Measurements from ENCODE around the gene DPM3. TPM values are rescaled to one million over a fixed set of nuclear protein-coding genes. Genes with fewer than 3 reads are reported as not detected.
"Not testable (repeated sequence)": the region's sequence is repeated elsewhere in the genome, so short reads cannot be mapped to it uniquely, and the experiment has no call there.

DPM3 gene
- total RNA-seq, 1 donor from 2014 or later, result 12.0 TPM

DNA sequence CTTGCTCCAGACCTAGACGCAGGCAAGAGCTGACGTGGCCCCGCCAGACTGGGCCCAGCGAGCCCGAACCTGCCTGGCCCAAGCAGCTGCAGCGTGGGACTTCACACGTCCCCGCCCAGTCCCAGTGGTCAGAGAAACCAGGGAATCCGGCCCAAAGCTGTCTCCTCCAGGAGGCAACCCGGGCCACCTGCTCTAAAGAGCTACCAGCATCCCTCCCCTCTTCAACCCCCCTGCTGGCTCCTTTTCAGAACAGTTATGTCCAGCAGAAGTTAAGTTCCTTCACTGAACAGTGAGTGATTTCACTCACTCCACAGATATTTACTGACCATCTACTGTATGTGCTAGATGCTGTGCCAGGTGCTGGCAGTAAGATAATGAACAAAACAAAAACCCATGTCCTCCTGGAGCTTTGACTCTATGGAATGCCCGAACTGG lies 14.8 kb downstream of the DPM3 start:
- DNase-seq, result no peak

DNA sequence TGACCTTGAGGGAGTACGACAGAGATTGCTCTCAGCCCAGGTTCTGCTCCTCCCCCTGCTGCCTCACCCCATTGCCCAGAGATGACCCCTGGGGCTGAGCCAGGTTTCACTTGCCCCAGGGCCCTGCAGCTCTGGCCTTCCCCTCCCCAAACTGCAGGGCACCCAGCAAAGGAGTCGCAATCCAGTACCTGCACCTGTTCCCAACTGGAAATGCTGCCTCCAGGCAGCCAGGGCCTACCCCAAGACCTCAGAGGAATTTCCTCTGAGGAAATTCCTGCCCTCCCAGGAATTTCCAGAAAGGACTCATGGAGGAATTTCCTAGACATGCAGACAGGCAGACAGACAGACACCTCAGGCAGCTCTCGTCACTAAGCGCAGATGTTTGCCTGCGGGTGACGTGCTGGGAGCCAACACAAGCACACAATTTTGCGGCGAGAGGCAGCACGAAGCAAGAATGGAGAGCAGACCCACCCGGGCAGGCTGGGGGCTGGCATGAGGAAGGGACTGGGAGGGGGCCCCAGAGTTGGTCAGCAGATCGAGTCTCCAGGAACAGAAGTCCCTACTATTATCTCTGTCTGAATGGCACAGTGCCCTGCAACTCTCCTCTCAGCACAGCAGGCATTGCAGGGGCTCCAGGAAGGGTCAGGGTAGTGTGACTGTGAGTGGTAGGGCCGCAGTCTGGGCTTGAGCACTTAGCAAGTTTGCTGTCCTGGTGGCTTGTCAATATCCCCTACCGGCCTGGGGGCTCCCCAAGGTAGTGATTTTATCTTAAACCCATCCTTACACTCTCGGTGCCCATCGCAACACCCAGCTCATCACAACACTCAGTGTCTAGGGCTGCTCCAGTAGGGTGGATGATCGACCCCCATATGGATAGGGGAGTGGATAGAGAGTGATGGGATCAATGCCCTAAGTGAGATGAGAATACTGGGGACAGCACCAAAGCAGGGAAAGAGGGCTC lies 15.5 kb downstream of the DPM3 start:
- DNase-seq, result no peak

DNA sequence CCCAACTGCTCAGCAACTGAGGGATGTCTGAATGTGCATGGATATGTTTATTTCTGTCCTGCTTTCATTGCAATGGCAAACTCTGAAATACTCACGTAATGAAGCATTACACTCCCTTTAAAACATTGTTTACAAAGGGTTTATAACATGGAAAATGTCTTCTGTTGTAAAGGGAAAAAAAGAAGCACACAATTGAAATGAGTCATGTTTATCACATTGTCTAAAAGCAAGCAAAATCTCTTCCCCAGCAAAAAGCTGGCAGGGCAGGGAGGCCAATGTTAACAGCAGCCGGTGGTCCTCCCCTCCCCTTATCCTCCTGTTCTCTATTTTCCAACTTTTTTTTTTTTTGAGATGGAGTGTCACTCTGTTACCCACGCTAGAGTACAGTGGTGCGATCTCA lies 16.5 kb downstream of the DPM3 start:
- DNase-seq, result no peak

DNA sequence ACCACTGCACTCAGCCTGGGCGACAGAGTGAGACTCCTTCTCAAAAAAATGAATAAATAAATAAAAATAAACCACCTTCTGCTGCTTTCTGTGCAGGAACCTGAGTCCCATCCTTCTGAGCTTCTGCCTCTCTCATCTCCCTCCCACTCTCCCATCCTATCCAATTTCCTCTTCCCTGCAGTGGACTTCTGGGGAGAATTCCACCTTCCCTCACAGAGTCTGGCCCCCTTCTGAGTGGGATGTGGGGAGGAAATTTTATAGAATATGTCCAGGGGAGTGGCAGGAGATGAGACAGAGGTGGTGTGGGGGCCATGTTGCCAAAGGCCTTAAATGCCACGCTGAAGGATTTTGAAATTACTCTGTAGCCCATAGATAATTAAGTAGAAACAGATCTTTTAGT lies 18.0 kb downstream of the DPM3 start:
- DNase-seq, result no peak

DNA sequence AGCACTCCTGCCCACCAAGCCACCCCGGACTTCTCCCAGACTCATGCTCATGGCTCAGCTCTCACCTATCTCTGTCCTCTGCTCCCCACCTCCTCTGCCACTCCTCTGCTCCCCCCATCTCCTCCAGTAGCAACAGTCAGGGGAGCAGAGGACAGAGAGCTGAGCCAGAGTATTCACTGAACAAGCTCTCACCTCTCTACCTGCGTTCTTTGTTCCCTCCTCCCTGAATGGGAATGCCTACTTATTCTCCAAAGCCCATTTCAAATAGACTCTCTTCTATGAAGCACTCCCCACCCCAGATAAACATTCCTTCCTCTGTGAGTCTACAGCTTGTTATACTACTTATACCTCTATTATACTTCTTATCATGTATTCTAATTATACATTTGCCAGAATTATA lies 19.1 kb downstream of the DPM3 start:
- no peak for DNase-seq

DNA sequence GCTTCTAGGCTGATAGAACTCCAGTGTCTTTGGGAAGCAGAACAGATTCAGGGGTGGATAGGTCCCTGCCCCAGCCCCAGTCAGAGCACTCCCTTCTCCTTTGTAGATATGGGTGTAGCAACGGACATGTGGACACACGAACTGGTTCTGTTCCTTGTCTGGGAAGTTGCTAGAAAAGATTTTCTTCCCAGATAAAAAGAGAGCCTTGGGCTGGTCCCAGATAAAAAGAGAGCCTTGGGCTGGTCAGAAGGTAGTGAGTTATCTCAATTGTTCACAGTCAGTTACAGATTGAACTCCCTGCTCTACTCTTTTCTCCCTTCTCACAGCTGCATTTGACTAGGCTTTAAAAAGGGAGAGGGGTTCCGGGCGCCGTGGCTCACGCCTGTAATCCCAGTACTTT lies 20.1 kb downstream of the DPM3 start:
- DNase-seq, result no peak

DNA sequence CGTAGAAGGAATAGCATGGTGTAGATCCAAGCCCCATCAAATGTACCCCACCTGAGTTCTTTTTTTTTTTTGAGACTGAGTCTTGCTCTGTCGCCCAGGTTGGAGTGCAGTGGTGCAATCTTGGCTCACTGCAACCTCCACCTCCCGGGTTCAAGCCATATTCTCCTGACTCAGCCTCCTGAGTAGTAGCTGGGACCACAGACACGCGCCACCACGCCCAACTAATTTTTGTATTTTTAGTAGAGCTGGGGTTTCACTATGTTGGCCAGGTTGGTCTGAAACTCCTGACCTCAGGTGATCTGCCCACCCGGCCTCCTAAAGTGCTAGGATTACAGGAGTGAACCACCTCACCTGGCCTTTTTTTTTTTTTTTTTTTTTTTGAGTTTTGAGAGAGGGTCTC lies 22.2 kb downstream of the DPM3 start:
- DNase-seq, result not testable (repeated sequence)

DNA sequence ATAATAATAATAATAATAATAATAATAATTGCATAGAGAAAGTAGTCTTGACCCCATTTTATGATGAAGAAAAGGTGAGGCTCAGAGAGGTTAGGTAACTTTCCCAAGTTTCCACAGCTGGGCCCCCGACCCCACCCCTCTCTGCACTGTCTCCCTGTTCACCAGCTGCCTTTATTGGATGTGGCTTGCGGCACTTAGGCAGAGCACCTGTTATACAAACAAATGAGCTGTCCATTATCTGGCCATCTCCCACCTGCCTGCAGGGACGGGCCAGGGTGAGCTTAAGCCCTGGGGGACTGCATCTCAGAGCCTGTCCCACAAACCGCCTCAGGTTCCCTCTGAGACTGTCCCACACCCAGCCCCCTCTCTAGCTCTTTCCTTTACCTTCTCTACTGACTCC lies 22.7 kb downstream of the DPM3 start:
- no peak for DNase-seq

DNA sequence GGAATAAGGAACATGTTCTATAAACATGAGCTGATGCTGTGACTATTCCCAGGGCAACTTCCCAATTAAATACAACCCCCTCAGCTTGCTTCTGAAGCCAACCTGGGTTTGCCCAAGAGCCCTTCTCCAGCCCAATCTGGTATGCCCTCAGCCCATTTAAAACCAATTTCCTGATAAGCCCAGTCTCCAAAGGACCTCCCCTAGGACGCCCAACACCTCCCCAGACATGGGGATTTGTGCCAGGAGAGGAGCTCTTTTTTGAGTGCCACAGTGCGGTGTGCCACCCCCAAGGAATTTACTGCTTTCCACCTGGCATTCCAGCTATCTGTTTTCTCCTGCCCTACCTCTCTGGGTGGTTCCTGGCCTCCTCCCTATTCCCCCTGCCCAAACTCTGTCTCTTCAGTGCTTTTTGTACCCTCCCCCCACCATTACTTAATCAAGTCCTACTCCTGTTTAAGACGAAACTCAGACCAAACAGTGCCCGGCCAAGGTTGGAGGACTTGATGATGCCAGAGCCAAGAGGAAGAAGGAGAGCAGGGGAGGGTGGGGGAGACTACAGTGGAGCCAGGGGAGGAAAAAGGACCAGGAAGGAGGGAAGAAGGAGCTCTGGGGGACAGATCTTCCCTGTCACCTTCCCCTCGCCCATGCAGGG lies 24.1 kb downstream of the DPM3 start:
- DNase-seq, result no peak

DNA sequence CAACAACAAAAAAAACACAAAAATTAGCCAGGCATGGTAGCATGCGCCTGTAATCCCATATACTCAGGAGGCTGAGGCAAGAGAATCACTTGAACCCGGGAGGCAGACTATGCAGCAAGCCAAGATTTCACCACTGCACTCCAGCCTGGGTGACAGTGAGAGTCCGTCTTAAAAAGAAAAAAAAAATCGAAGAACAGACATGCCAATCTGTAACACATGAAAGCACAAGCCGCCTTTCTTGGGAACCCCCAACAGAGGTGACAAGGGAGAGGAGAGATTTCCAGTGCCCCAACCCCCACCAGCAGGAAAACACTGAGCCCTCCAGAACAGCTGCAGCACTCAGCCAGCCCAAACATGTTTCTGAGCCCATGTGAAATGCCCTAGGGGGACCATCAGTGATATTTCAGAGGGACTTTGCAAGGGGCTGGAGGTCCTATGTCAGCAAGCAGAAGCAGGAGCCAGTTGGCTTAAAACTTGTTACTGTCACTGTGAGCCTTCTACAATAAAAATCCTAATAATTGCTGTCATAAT lies 26.8 kb downstream of the DPM3 start:
- DNase-seq, result no peak

DNA sequence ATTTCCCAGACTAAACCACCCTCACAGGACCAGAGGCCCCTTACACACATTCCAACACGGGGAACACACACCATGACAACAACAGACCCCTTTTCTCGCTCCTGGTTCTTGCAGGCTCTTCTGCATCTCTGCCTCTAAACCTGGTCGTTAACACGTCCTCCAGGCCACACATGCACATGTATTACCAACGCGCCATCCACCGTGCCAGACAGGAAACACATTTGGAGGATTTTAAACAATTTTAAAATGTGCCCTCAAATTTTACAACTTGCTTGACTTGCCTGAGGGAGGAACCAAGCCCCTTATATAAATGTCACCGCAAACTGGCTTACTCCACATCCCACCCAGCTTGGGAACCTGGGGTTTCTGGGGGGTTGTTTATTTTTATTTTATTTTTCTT lies 29.5 kb downstream of the DPM3 start:
- DNase-seq, result no peak

DNA sequence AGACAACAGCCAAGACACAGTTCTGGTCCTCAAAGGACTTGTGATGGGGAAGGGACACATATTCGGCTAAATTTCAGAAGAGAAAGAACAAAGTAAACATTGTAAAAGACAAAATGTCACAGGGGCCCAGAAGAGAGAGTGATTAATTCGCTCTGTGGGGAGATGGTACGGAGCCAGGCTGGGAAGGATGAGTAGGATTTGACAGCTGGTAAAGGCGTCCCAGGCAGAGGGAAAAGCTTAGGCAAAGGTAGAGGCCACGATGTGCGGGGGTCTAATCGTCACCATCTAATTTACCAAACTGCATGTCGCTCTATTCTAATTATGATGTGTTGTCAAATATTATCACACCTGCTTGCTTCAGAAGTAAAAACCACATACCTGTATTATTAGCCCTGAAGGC lies 29.9 kb downstream of the DPM3 start:
- DNase-seq, result no peak

DNA sequence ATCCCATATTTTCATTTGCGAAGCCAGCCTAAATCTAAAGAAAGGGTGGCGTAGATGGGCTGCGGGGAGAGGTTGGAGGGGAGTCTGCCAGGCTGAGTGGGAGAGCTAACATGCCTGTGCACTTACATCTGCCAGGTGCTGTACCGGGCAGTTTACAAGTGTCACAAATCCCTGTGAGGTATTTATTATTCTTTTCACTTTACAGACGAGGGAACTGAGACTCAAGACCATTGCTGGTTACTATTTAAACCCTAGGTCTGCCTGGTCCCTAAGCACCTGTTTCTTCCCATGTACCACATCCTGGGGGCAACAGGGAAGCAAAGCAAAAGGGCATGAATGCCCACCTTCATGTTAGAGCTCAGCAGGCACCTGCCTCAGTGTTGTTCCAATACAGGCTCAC lies 32.0 kb downstream of the DPM3 start:
- DNase-seq, result no peak

DNA sequence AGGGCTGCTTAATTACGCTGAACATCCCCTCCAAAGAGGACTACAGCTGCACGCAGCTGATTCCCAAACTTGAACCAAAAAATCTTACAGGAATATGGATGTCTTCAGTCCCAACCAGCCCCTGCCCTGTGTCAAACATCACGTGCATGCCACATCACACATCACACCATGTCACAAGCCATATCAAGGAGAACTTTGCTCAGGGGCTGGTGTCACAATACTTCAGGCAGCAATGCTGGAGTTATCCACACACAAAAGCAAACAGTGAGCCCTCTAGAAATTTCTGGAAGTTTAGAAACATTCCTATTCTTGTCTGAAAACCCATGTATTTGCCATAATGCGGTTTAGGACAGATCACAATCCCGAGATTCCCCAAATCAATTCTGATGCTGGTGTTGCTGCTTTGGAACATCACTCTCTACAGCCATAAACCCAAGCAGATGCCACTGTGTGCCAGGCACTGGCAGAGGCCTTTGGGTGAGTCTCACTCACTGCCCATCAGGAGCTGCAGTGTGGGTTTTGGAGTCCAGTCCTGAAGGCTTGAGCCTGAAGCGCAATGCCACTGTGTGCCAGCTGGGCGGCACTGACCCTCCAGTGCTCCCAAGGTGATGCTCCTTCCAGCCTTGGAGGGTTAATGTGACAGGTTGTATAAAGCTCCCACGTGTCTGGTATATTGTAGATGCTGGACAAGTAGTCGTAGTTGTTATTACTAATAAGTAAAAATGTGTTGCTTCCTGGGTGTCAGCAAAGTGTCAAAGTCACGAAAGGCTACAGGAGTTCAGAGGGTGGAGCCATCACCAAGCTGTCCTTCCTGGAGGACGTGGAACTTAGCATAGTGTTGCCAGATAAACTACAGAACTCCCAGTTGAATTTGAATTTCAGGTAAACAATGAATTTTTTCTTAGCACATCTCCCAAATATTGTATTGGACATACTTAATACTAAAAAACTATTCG lies 32.7 kb downstream of the DPM3 start:
- DNase-seq, result no peak

DNA sequence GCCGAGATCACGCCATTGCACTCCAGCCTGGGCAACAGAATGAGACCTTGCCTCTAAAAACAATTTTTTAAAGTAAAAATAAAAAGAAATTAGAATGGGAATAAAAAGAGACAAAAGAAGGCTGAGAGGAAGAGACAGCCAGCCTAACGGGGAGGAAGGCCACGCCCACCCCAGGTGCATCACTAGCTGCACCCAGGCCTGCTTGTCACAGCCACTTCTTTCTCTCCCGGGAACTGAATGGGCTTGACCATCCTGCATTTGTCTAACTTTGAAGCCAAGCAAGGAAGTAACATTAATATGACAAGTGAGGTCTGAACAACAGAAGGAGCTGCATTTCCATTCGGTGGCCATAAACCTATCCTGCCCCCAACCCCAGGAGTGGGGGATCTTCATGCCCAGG lies 33.5 kb downstream of the DPM3 start:
- no peak for DNase-seq

DNA sequence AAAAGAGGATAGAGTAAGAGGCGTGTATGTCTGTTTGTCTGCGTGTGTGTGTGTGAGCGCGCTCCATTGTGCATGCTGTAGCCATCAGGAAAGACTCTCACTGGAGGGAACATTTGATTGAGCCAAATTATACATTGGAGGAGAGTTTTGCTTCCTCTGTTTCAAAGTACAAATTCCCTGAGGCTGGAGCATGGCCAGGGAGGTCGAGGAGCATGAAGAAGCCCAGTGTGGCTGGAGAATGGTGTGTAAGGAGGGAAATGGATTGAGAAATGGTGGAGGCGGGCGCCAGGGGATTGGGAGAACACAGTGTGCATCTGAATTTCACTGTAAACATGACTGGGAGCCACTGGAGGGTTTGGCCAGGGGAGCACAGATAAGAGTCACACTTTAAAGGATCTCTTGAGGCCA lies 34.7 kb downstream of the DPM3 start:
- DNase-seq, result no peak

DNA sequence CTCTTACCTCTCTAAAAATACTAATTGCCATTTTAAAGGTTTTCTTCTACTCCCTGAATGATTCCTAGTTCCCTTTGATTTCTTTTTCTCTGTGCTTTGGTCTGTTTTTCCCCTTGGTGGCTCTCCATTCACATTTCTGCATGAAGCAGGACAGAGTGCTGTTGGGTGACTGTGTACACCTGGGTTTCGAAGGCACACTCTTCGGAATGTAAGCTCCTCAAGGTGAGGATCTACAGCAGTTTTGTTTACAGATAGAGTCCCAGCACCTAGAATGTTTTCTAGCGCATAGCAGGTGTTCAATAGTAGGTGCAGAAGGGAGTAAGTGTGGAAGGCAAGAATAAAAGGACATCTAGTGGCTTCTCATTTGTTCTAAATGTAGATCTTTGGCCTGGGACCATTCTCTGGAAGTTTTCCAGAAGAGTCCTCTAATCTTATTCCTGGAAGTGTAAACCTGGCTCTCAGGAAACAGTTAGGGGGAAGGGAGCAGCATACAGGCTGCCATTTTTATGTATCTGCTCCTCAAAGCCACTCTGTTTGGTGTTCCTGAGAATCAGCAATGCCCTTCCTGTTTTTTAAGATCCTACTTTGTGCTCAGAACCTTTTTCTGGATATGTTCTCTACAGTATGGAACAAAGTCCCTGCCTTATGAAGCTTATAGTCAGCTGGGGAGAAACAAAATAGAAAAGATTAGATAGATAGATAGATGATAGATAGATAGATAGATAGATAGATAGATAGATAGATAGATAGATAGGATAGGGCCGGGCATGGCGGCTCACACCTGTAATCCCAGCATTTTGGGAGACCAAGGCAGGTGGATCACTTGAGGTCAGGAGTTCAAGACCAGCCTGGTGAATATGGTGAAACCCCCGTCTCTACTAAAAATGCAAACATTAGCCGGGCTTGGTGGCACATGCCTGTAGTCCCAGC lies 35.5 kb downstream of the DPM3 start:
- no peak for DNase-seq

DNA sequence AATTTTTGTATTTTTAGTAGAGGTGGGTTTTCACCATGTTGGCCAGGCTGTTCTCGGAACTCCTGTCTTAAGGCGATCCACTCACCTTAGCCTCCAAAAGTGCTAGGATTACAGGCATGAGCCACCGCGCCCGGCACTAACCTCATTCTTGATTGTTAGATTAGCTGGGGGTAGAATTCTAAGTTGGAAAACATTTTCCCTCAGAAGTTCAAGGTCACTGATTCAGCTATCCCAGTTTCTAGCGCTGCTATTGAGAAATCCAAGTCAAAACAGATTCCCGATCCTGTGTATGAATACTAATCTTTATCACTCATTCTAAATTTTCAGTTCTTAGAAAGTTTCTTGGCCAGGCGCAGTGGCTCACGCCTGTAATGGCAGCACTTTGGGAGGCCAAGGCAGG lies 37.0 kb downstream of the DPM3 start:
- no peak for DNase-seq

DNA sequence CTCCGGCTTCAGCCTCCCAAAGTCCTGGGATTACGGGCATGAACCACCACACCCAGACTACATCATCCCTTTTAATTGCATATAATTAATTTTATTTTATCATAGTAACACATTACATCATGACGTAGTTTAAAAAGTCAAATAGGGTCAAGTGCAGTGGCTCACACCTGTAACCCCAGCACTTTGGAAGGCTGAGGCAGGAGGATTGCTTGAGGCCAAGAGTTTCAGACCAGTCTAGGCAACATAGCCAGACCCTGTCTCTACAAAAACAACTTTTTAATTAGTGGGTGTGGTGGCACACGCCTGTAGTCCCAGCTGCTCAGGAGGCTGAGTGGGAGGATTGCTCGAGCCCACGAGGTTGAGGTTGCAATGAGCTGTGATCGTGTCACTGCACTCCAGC lies 41.0 kb downstream of the DPM3 start:
- no peak for DNase-seq

DNA sequence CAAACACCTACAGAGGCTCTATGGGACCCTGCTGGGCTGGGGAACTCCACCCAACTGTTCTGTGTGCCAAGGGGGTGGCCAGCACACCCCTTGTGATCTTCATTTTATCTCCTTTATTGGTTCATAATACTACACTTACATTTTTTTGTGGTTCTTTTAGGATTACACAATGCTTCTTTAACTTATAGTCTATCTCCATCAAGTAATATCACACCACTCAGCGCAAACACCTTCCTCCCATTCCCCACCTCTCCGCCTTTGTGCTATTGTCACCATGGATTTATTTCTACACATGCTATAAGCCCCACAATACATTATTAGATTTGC lies 45.7 kb downstream of the DPM3 start:
- DNase-seq, result no peak

DNA sequence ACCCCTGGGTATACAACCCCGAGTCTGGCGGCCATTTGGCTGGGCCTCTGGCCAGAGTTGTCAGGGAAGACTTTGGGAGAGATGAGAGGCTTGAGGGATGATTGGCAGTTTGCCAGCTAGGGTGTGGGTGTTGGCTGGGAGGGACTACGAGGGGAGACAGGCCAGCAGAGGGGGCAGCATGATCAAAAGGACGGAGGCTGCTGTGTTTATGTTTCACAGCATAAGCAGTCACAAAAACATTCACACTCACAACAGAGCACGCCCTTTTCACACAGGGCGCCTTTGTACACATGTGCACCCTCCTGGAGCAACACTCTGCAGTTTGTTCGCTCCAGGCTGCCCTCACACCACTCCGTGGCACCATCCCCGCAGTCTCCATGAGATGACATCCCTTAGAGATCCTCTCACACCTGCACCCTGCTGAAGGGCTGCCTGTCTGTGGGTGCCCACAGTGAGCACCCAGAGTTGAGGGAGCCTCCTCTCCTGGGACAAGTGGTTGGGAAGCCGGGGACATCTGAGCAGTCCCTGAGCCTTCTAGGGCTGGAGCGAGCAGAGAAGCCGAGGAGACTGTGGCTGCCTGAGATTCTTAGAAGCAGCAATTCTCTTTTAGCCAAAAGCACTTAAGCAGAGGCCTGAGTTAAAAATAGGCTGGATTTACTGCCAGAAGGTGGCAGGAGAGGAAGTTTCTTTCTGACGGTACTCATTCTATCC lies 46.3 kb downstream of the DPM3 start:
- peak; percentile 75 for DNase-seq
